HepG2 (cell line): Measurements from ENCODE around the gene CCR2. TPM values are rescaled to one million over a fixed set of nuclear protein-coding genes. Genes with fewer than 3 reads are reported as not detected.

ENCODE experiments used
- ATAC-seq: fragments of 200-7000 bp; cut with Tn5 transposase; 3 replicates; pipeline ENCODE4 v1.9.1; 2020; ENCODE audit warnings: mild to moderate bottlenecking, moderate library complexity
- BruUV-seq: library from RNA; stranded (reverse); fragments of 400-500 nt; replicated peaks from 2 replicates; lab custom pipeline; 2021; lab: Mats Ljungman, UMichigan
- CTCF ChIA-PET: fragments of 300-600 bp; formaldehyde crosslinking; extraction: SDS; loops from one replicate; lab custom pipeline; 2021; ENCODE audit warnings: low total read pairs, inconsistent platforms, low intra/inter-chr PET ratio; lab: Yijun Ruan, JAX
- POLR2A ChIA-PET: fragments of 350-600 bp; sonication (Branson Sonifier 250); formaldehyde crosslinking; loops from one replicate; lab custom pipeline; 2020; ENCODE audit warnings: antibody characterized with exemption, inconsistent platforms; lab: Yijun Ruan, JAX
- DNase-seq: peaks from one replicate; pipeline ENCODE4 v3.0.0-alpha.2; 2015; ENCODE audit warnings: low spot score
- FAIRE-seq: peaks from 3 replicates; lab custom pipeline; 2011; peaks lifted over from hg19 to GRCh38; lab: Jason Lieb, UNC
- H2AFZ ChIP-seq: one replicate; pipeline ENCODE4 v1.6.1; 2011; ENCODE audit warnings: low read length, inconsistent platforms
- H3K27ac ChIP-seq: fragments of 300-600 bp; 3 replicates; pipeline ENCODE4 v1.8.0; 2011; ENCODE audit warnings: mixed run types, mild to moderate bottlenecking, mixed read lengths, low read length, inconsistent platforms; ENCODE audit not compliant: insufficient read depth; ENCODE audit errors: extremely low read length
- H3K27me3 ChIP-seq, 2 experiments: fragments of 200-600 bp in 1 of 2; 2 replicates in 1 of 2; 3 replicates in 1 of 2; pipeline versions ENCODE4 v1.6.0 to v1.8.0; 2011; ENCODE audit warnings: low read length in 2 of 2, mild to moderate bottlenecking in 2 of 2, moderate library complexity in 2 of 2, inconsistent platforms in 1 of 2; ENCODE audit not compliant: insufficient read depth in 2 of 2, control insufficient read depth in 1 of 2
- H3K36me3 ChIP-seq, 2 experiments: fragments of 200-600 bp in 1 of 2; replicated peaks in 1 of 2; 2 replicates in 1 of 2; 3 replicates in 1 of 2; pipeline versions ENCODE4 v1.5.1 to v1.8.0; 2011; ENCODE audit warnings: low read length in 2 of 2, inconsistent platforms in 1 of 2; ENCODE audit not compliant: insufficient read depth in 2 of 2, control insufficient read depth in 1 of 2
- H3K4me1 ChIP-seq: 2 replicates; pipeline ENCODE4 v1.5.1; 2012; ENCODE audit warnings: low read length, inconsistent platforms; ENCODE audit not compliant: insufficient read depth
- H3K4me2 ChIP-seq: 2 replicates; pipeline ENCODE4 v1.6.0; 2011; ENCODE audit warnings: low read depth, low read length, inconsistent platforms
- H3K4me3 ChIP-seq, 3 experiments: fragments of 200-600 bp in 1 of 3; sonication (generic), shearing (Covaris generic) in 1 of 3; replicated peaks in 1 of 3; 2 replicates each; pipeline ENCODE4 v1.5.1; 2011 to 2016; ENCODE audit warnings: low read length in 3 of 3, inconsistent platforms in 2 of 3, low read depth in 2 of 3, mild to moderate bottlenecking in 2 of 3, control low read depth in 1 of 3, mixed read lengths in 1 of 3; ENCODE audit not compliant: insufficient read depth in 1 of 3
- H3K79me2 ChIP-seq: one replicate; pipeline ENCODE4 v1.6.1; 2011; ENCODE audit warnings: low read length, inconsistent platforms; ENCODE audit not compliant: insufficient read depth
- H3K9ac ChIP-seq: 2 replicates; pipeline ENCODE4 v1.6.0; 2011; ENCODE audit warnings: mild to moderate bottlenecking, low read depth, low read length, inconsistent platforms; ENCODE audit not compliant: insufficient read depth
- H3K9me3 ChIP-seq: 2 replicates; pipeline ENCODE4 v1.5.1; 2012; ENCODE audit warnings: mild to moderate bottlenecking, low read length
- H4K20me1 ChIP-seq: 2 replicates; pipeline ENCODE4 v1.6.0; 2011; ENCODE audit warnings: inconsistent platforms, mild to moderate bottlenecking, low read length, moderate library complexity; ENCODE audit not compliant: insufficient read depth
- AGO2 ChIP-seq: fragments of 200-400 bp; formaldehyde crosslinking; optimal IDR thresholded peaks from 2 replicates; pipeline ENCODE3; 2017; ENCODE audit warnings: mild to moderate bottlenecking, low read depth, low read length, moderate library complexity
- CBX2 ChIP-seq, 2 experiments: fragments of 200-600 bp in 1 of 2; sonication (generic); formaldehyde crosslinking in 1 of 2; IDR thresholded peaks; 2 replicates each; pipeline versions ENCODE4 v1.7.0 to v1.8.1; 2018 to 2022; ENCODE audit warnings: low read depth in 2 of 2, low read length in 1 of 2, mild to moderate bottlenecking in 1 of 2, missing genetic modification reagents in 1 of 2
- HOXA9 ChIP-seq: sonication (generic); formaldehyde crosslinking; IDR thresholded peaks from 2 replicates; pipeline ENCODE4 v1.8.1; 2022; ENCODE audit warnings: missing genetic modification reagents, mild to moderate bottlenecking, moderate library complexity, borderline replicate concordance
- NAIF1 ChIP-seq: sonication (generic); formaldehyde crosslinking; IDR thresholded peaks from 2 replicates; pipeline ENCODE4 v1.5.0; 2020; ENCODE audit warnings: mild to moderate bottlenecking, missing genetic modification reagents, borderline replicate concordance
- POLR2AphosphoS2 ChIP-seq: IDR thresholded peaks from 2 replicates; pipeline ENCODE4 v1.6.1; 2011; ENCODE audit warnings: low read depth, low read length, improper control_type of control experiment
- PPARG ChIP-seq: conservative IDR thresholded peaks from 2 replicates; pipeline ENCODE4 v1.6.1; 2016; ENCODE audit warnings: missing biosample characterization, missing genetic modification reagents
- ZBTB7A ChIP-seq: sonication (generic); formaldehyde crosslinking; IDR thresholded peaks from 2 replicates; pipeline ENCODE4 v1.8.0; 2022; ENCODE audit warnings: mild to moderate bottlenecking, missing genetic modification reagents
- ZNF136 ChIP-seq: sonication (generic); formaldehyde crosslinking; IDR thresholded peaks from 2 replicates; pipeline ENCODE4 v1.8.1; 2022; ENCODE audit warnings: low read depth, mild to moderate bottlenecking, moderate library complexity, missing genetic modification reagents
- ZNF367 ChIP-seq: sonication (generic); formaldehyde crosslinking; IDR thresholded peaks from 2 replicates; pipeline ENCODE4 v1.4.0; 2020; ENCODE audit warnings: missing genetic modification reagents, borderline replicate concordance
- ZNF652 ChIP-seq: IDR thresholded peaks from 2 replicates; pipeline ENCODE4 v1.6.1; 2016; ENCODE audit warnings: low read depth, borderline replicate concordance
- WGBS: methylation state at CpG from one replicate; pipeline ENCODE4 v1.1.6; 2017; ENCODE audit warnings: low lambda C conversion rate; 5-methylcytosine and 5-hydroxymethylcytosine counted together
- in situ Hi-C: cut with HindIII; loops from 2 replicates; pipeline ENCODE4 v1.10.0; 2017; ENCODE audit warnings: low pct_unique_long_range_greater_than_20kb; ENCODE audit not compliant: extremely low pct_ligation_motif_present
- intact Hi-C: fragments of 100-400 bp; cut with micrococcal nuclease; formaldehyde crosslinking; loops from one replicate; pipeline ENCODE4 v1.10.0; 2022; ENCODE audit not compliant: unreplicated experiment
- polyA plus RNA-seq, 8 experiments: library from polyadenylated mRNA; depleted of rRNA in 3 of 8; stranded (reverse) in 7 of 8; unstranded in 1 of 8; fragments of >200 nt; fragmentation: Illumina TruSeq in 4 of 8; extraction: Trizol in 4 of 8; gene quantifications; 2 replicates each; pipeline versions ENCODE4 v1.2.1 to v1.2.3, GENCODE V29; 2011 to 2016; ENCODE audit warnings: low read depth in 4 of 8, missing spikeins in 1 of 8, mixed read lengths in 1 of 8; ENCODE audit not compliant: insufficient read depth in 1 of 8
- total RNA-seq, 5 experiments: library from RNA; depleted of rRNA; stranded (reverse); fragments of >200 nt; fragmentation: Illumina TruSeq; extraction: Trizol; gene quantifications; 2 replicates each; pipeline ENCODE4 v1.2.3, GENCODE V29; 2016; ENCODE audit warnings: low read depth in 1 of 5

CCR2 gene
- total and polyA plus RNA-seq, 2 of the 13 experiments (the other 11 are each of a cell fraction or from before 2014, with no cell fraction given), result not detected

- Histone ChIP-seq H3K4me1 (no peaks in the 10 kb centered on the region), H3K9me3 (peaks cover 13% of the 10 kb centered on the region; the same call in 1 of the 2 replicates), H3K4me2 (no peak overlapping the region), H3K9ac (no peak overlapping the region), H3K27me3 (no peaks in the 10 kb centered on the region), H3K36me3 (no peaks in the 10 kb centered on the region), H3K27ac (no peak overlapping the region), H4K20me1 (no peaks in the 10 kb centered on the region), H3K4me3 (no peak overlapping the region), H2AFZ (no peak overlapping the region), H3K79me2 (no peaks in the 10 kb centered on the region)
- DNase-seq (no peak), ATAC-seq (no peak), FAIRE-seq (no peak)
- intact Hi-C loops, result no loop called here
- WGBS, result 0% methylated on average over 4 of the region's 4 CpGs
- in situ Hi-C loops, result no loop called here
- no peak for TF ChIP-seq POLR2AphosphoS2
- TF ChIP-seq AGO2, result no peak
- no peak for TF ChIP-seq ZNF136 (CRISPR knock-in tag)
- TF ChIP-seq ZBTB7A (CRISPR knock-in tag), result no peak
- TF ChIP-seq PPARG (CRISPR knock-in tag), result no peak
- TF ChIP-seq ZNF367 (CRISPR knock-in tag), result no peak
- no peak for TF ChIP-seq NAIF1 (CRISPR knock-in tag)
- no peak for TF ChIP-seq HOXA9 (CRISPR knock-in tag)
- TF ChIP-seq ZNF652 (CRISPR knock-in tag), result no peak
- TF ChIP-seq CBX2 (IDR thresholded peaks at IDR 0.05; ENCODE audit: low read depth, low read length), result no peak
- TF ChIP-seq CBX2 (CRISPR knock-in tag; IDR thresholded peaks at IDR 0.05; ENCODE audit: low read depth), result no peak
- no TSS peak for BruUV-seq
- ChIA-PET CTCF (no interaction called here), POLR2A (no interaction called here)
Observed at GRCh38 chr3:46344476-46344875, 9.4 kb upstream of the CCR2 start.
